H1 (cell line): ENCODE measurements around the gene ZNF143. TPM values are rescaled to one million over a fixed set of nuclear protein-coding genes. Genes with fewer than 3 reads are reported as not detected.
A peak's percentile ranks its signal among the peaks of the same experiment; 100 is the strongest.

ENCODE experiments used
- ASH2L ChIP-seq: fragments of 200-600, 300-600 bp; sonication (generic); IDR thresholded peaks from one replicate; pipeline ENCODE4 v1.7.1; 2017; ENCODE audit warnings: low read length
- CBX8 ChIP-seq: fragments of 300-800, 300-1000 bp; sonication (generic); IDR thresholded peaks from 2 replicates; pipeline ENCODE4 v1.7.1; 2016; ENCODE audit warnings: low read depth, low read length, borderline replicate concordance
- CEBPB ChIP-seq: IDR thresholded peaks from 2 replicates; pipeline ENCODE4 v1.6.1; 2012; ENCODE audit warnings: low read depth, low read length
- EP300 ChIP-seq, 2 experiments: IDR thresholded peaks; 1 replicate in 1 of 2; 2 replicates in 1 of 2; pipeline ENCODE4 v1.6.1; 2011 to 2012; ENCODE audit warnings: low read depth in 2 of 2, low read length in 2 of 2, mild to moderate bottlenecking in 2 of 2, borderline replicate concordance in 1 of 2, inconsistent platforms in 1 of 2, moderate library complexity in 1 of 2
- EZH2 ChIP-seq: fragments of 200-600 bp; sonication (generic); IDR thresholded peaks from 2 replicates; pipeline ENCODE4 v1.7.1; 2012; ENCODE audit warnings: low read depth, mild to moderate bottlenecking, moderate library complexity, low read length, inconsistent platforms; ENCODE audit not compliant: severe bottlenecking
- GTF2F1 ChIP-seq: IDR thresholded peaks from 2 replicates; pipeline ENCODE4 v1.6.1; 2012; ENCODE audit warnings: low read depth, low read length, improper control_type of control experiment, borderline replicate concordance
- HDAC6 ChIP-seq: IDR thresholded peaks from one replicate; pipeline ENCODE4 v1.7.1; 2012; ENCODE audit warnings: low read depth, mild to moderate bottlenecking, inconsistent platforms, low read length, moderate library complexity
- JUN ChIP-seq: IDR thresholded peaks from 2 replicates; pipeline ENCODE4 v1.6.1; 2011; ENCODE audit warnings: low read depth, mild to moderate bottlenecking, improper control_type of control experiment, low read length
- NANOG ChIP-seq: IDR thresholded peaks from 2 replicates; pipeline ENCODE4 v1.6.1; 2011; ENCODE audit warnings: low read length, low read depth, mild to moderate bottlenecking, inconsistent platforms; ENCODE audit not compliant: insufficient read depth, poor library complexity, severe bottlenecking
- SP1 ChIP-seq: IDR thresholded peaks from 2 replicates; pipeline ENCODE4 v1.6.1; 2011; ENCODE audit warnings: low read depth, low read length
- SP4 ChIP-seq: IDR thresholded peaks from 2 replicates; pipeline ENCODE4 v1.6.1; 2012; ENCODE audit warnings: low read length, inconsistent platforms
- SRF ChIP-seq: IDR thresholded peaks from 2 replicates; pipeline ENCODE4 v1.6.1; 2011; ENCODE audit warnings: mild to moderate bottlenecking, low read depth, low read length, moderate library complexity
- SUZ12 ChIP-seq: fragments of 200-600 bp; sonication (generic); IDR thresholded peaks from 2 replicates; pipeline ENCODE4 v1.6.1; 2012; ENCODE audit warnings: mild to moderate bottlenecking, inconsistent platforms, low read length, moderate library complexity, mixed read lengths
- TAF1 ChIP-seq: IDR thresholded peaks from 2 replicates; pipeline ENCODE4 v1.6.1; 2011; ENCODE audit warnings: mild to moderate bottlenecking, low read depth, low read length
- TEAD4 ChIP-seq: IDR thresholded peaks from 2 replicates; pipeline ENCODE4 v1.6.1; 2012; ENCODE audit warnings: low read depth, low read length, inconsistent platforms, mixed read lengths
- YY1 ChIP-seq: IDR thresholded peaks from 2 replicates; pipeline ENCODE4 v1.6.1; 2011; ENCODE audit warnings: low read depth, mild to moderate bottlenecking, low read length
- polyA plus RNA-seq, 7 experiments: library from polyadenylated mRNA; depleted of rRNA in 3 of 7; stranded (reverse) in 5 of 7; unstranded in 2 of 7; fragments of >200 nt in 5 of 7; fragments of 200-250 nt in 2 of 7; gene quantifications; 1 replicate in 5 of 7; 2 replicates in 1 of 7; 4 replicates in 1 of 7; pipeline versions ENCODE4 v1.2.1 to v1.2.3, GENCODE V29; 2011 to 2013; ENCODE audit warnings: missing spikeins in 2 of 7, mixed read lengths in 2 of 7
- total RNA-seq: library from RNA; stranded (reverse); fragmentation: NEBNext Ultra II Directional; extraction: Animal tissue kit (Norgen Biotek cat#: 25700); gene quantifications from 2 replicates; pipeline ENCODE4 v1.2.1, GENCODE V29; 2021
- TF ChIP-seq, protein P1 (sequence below): IDR thresholded peaks from 2 replicates; pipeline ENCODE4 v1.6.1; 2012; ENCODE audit warnings: inconsistent platforms
- TF ChIP-seq, protein P2 (sequence below): IDR thresholded peaks from 2 replicates; pipeline ENCODE4 v1.6.1; 2011; ENCODE audit warnings: low read length, improper control_type of control experiment
- TF ChIP-seq, protein P3 (sequence below): IDR thresholded peaks from 2 replicates; pipeline ENCODE4 v1.6.1; 2012; ENCODE audit warnings: low read length, inconsistent platforms

ZNF143 gene
- total and polyA plus RNA-seq, 2 of the 8 experiments (the other 6 are each of a cell fraction or from before 2014, with no cell fraction given), result 43.0 to 69.2 TPM

- TF ChIP-seq EZH2 (no peak), TAF1 (peak; percentile 89), CBX8 (no peak), HDAC6 (no peak), JUN (no peak), YY1 (0 out of 2 replicates have a peak, but pooled peaks have one; percentile 4), NANOG (no peak), GTF2F1 (no peak; the same call in 1 of the 2 replicates), CEBPB (no peak), SP1 (peak; percentile 82), SUZ12 (no peak), ASH2L (peak; percentile 68), TEAD4 (no peak), EP300 (IDR thresholded peaks at IDR 0.05; ENCODE audit: borderline replicate concordance in 1 of 2, low read depth in 2 of 2, low read length in 2 of 2) (0 out of 3 replicates have a peak, but pooled peaks of 1 of the 2 experiments have one; percentile 8), SP4 (0 out of 2 replicates have a peak, but pooled peaks have one; percentile 26), SRF (no peak)
- TF ChIP-seq, protein P1, sequence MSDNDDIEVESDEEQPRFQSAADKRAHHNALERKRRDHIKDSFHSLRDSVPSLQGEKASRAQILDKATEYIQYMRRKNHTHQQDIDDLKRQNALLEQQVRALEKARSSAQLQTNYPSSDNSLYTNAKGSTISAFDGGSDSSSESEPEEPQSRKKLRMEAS, result no peak; the same call in 1 of the 2 replicates
- TF ChIP-seq, protein P2, sequence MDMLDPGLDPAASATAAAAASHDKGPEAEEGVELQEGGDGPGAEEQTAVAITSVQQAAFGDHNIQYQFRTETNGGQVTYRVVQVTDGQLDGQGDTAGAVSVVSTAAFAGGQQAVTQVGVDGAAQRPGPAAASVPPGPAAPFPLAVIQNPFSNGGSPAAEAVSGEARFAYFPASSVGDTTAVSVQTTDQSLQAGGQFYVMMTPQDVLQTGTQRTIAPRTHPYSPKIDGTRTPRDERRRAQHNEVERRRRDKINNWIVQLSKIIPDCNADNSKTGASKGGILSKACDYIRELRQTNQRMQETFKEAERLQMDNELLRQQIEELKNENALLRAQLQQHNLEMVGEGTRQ, result peak; percentile 83
- TF ChIP-seq, protein P3, sequence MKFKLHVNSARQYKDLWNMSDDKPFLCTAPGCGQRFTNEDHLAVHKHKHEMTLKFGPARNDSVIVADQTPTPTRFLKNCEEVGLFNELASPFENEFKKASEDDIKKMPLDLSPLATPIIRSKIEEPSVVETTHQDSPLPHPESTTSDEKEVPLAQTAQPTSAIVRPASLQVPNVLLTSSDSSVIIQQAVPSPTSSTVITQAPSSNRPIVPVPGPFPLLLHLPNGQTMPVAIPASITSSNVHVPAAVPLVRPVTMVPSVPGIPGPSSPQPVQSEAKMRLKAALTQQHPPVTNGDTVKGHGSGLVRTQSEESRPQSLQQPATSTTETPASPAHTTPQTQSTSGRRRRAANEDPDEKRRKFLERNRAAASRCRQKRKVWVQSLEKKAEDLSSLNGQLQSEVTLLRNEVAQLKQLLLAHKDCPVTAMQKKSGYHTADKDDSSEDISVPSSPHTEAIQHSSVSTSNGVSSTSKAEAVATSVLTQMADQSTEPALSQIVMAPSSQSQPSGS, result no peak
Measured at GRCh38 chr11:9573052-9573774, 112.4 kb downstream of the ZNF143 start, which contains the start of gene WEE1 (continued).
